Femur (tissue), 1 donor: ENCODE measurements around the gene CCNB2.

Experiments
- DNase-seq: peaks from one replicate; pipeline ENCODE4 v3.0.0-alpha.2; 2017

CCNB2 gene

GRCh38 chr15:59169251-59169708, 64.3 kb downstream of the CCNB2 start:
- DNase-seq, result no peak

DNA sequence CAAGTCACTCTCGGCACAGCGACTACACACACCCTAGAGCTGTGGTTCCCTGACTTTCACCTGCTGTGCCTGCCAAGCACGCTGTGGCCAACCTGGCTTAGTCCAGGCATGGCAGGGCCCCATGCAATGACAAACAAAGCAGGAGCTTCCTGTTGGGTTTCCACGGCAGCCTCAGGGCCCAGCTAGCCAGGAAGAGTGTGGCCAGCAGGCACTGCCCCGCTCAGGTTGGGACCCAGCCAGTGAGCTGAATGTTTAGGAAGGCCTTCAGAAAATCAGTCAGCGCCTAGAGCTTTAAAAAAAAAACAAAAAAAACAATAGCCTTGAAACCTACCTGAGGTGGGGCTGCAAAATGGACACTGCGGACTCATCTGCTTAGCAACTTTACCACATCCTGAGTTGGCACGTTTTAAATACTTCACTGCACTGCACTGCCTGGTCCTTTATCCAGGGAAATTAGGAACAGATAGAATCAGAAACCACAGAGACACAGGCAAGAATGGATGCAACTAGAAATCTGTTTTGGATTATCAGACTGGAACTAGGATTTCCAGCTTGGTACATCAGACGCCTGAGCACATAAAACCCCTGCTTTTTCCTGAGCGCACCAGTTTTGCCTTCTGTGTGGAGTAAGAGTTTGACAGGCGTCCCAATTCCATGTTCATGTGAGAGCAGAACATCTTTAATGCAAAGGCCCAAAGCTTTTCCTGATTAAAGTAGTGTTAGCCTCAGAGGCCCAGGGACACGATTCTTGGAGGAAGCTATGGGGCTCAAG, 65.5 kb downstream of the CCNB2 start:
- peak; percentile 72 for DNase-seq

DNA sequence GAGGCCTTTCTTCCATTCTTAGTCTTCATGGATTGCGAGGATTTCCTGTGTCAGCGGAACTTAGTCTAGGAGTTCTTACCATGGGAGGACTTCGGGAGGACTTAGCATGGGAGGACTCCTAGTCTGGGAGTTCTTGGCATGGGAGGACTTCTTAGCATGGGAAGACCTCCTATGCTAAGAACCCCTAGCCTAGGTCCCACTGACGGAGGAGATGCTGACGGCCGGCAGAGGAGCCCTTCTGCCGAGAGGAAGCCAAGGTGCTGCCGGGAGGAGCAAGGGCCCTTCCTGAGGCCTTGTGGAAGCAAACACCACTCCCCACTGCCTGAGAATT, 66.1 kb downstream of the CCNB2 start:
- no peak for DNase-seq

DNA sequence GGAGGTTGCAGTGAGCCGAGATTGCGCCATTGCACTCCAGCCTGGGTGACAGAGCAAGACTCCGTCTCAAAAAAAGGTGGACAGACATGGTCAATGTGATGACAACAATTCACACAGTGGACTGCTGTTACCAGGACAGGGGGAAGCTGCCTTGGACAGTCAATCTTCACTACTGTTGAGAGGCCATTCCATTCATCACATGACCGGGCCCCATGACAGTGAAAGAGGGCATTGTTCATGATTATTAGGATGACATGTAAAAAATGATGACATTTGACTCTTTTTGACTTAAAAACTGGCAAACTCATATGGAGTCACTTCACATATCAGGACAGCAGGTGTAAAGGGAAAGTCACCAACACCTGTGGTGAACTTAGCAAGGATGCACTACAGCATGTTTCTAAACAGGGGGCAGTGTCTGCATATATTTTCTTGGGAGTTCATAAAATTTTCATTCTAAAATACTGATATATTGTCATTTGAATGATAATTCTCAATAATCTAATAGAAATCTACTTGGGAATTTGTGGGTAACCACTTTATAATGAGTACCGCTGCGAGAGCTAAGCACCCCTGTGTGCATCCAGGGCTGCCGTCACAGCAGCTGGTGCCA, 67.4 kb downstream of the CCNB2 start:
- no peak for DNase-seq

GRCh38 chr15:59173194-59173593, 68.2 kb downstream of the CCNB2 start:
- no peak for DNase-seq

DNA sequence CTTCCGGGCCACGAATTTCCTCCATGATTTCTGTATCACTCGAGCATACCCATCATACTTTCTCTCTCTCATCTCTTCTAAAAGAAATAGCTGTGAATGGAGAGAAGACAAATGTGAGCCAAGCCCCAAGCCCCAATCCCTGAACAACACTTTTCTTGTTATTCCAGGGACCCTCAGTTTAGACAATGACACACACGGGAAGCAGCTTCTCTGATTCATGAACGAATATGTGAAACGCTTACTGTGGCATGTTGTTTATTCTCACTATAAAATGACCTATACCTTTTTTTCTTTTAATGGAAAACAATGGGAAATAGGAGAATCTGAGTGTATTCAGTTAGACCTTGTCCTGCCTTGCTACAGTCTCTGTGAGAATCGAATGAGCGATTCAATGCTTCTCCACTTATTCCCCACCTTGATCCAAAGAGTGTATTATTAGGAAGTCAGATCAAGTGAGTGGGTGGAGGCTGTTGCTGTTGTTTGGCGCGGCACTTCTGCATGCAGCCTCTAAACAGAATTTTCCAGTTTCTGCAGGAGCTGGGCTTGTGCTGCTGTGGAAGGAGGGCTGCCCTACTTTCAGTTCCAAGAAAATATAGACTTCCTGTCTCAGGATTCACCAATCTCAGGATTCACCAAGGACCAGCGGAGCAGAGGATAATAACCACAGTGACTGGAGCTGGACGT, 69.3 kb downstream of the CCNB2 start:
- no peak for DNase-seq
